Naive B cell (primary cell): ENCODE measurements around the gene HPCAL1. TPM values are rescaled to one million over a fixed set of nuclear protein-coding genes. Genes with fewer than 3 reads are reported as not detected.

Experiments
- ATAC-seq, 2 donors: fragments of 150-1000 bp; cut with Tn5 transposase; 2 replicates each; pipeline ENCODE4 v1.10.0; 2021; ENCODE audit warnings: low read depth in 2 of 2, mild to moderate bottlenecking in 2 of 2, moderate library complexity in 2 of 2
- DNase-seq: peaks from one replicate; pipeline ENCODE4 v3.0.0; 2022
- H3K27ac Mint-ChIP-seq, 6 donors: one replicate each; pipeline ENCODE4 v1.8.0; 2020 to 2022; ENCODE audit warnings: mild to moderate bottlenecking in 6 of 6, mixed read lengths in 6 of 6, moderate library complexity in 5 of 6, inconsistent platforms in 2 of 6
- H3K27me3 Mint-ChIP-seq, 3 donors: one replicate each; pipeline ENCODE4 v1.8.0; 2021 to 2022; ENCODE audit warnings: mixed read lengths in 3 of 3, mild to moderate bottlenecking in 1 of 3
- H3K36me3 Mint-ChIP-seq, 2 donors: one replicate each; pipeline ENCODE4 v1.8.0; 2020 to 2022; ENCODE audit warnings: mixed read lengths in 2 of 2, inconsistent platforms in 1 of 2, mild to moderate bottlenecking in 1 of 2
- H3K4me1 Mint-ChIP-seq, 3 donors: one replicate each; pipeline ENCODE4 v1.8.0; 2020 to 2022; ENCODE audit warnings: mixed read lengths in 3 of 3, inconsistent platforms in 1 of 3, mild to moderate bottlenecking in 1 of 3, moderate library complexity in 1 of 3
- H3K4me3 Mint-ChIP-seq, 8 donors: one replicate each; pipeline ENCODE4 v1.8.0; 2020 to 2022; ENCODE audit warnings: mild to moderate bottlenecking in 8 of 8, mixed read lengths in 8 of 8, moderate library complexity in 8 of 8, inconsistent platforms in 2 of 8
- H3K9me3 Mint-ChIP-seq, 7 donors: one replicate each; pipeline ENCODE4 v1.8.0; 2020 to 2022; ENCODE audit warnings: mixed read lengths in 7 of 7, mild to moderate bottlenecking in 5 of 7, inconsistent platforms in 2 of 7, moderate library complexity in 1 of 7
- polyA plus RNA-seq, 6 donors: library from polyadenylated mRNA; unstranded; fragments of 300-500 nt; fragmentation: Illumina TruSeq; gene quantifications; one replicate each; pipeline ENCODE4 v1.2.3, GENCODE V29; 2021; ENCODE audit warnings: low read depth in 6 of 6

The HPCAL1 gene
- polyA plus RNA-seq, 6 donors from 2014 or later, result 49.1 to 92.1 (median 66.7) TPM

DNA sequence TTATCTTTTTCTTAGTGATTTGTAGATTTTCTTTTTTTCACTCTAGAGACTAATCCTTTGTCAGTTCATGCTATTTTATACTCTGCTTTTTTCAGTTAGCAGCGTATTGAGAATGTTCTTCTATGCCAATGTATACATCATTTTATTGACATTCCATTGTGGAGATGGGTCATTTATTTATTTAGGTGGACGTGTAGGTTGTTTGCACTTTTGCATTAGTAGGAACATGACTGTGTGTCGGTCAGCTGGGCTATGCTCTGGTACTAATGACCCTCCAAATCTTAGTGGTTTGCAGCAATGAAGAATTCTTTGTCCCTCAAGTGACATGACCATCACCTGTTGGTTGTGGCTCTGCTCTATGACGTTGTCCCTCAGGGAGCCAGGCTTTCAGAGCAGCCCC lies 33.6 kb downstream of the HPCAL1 start:
- Mint-ChIP-seq H3K36me3 (peaks cover 0 to 7% of the 10 kb centered on the region in 2 donors), H3K27me3 (no peaks in the 10 kb centered on the region), H3K4me3 (no peak overlapping the region), H3K9me3 (peaks cover 0 to 10% (median 7%) of the 10 kb centered on the region in 7 donors), H3K4me1 (peaks cover 39 to 51% (median 48%) of the 10 kb centered on the region in 3 donors), H3K27ac (no peak overlapping the region)
- DNase-seq (no peak), ATAC-seq (no peak)

DNA sequence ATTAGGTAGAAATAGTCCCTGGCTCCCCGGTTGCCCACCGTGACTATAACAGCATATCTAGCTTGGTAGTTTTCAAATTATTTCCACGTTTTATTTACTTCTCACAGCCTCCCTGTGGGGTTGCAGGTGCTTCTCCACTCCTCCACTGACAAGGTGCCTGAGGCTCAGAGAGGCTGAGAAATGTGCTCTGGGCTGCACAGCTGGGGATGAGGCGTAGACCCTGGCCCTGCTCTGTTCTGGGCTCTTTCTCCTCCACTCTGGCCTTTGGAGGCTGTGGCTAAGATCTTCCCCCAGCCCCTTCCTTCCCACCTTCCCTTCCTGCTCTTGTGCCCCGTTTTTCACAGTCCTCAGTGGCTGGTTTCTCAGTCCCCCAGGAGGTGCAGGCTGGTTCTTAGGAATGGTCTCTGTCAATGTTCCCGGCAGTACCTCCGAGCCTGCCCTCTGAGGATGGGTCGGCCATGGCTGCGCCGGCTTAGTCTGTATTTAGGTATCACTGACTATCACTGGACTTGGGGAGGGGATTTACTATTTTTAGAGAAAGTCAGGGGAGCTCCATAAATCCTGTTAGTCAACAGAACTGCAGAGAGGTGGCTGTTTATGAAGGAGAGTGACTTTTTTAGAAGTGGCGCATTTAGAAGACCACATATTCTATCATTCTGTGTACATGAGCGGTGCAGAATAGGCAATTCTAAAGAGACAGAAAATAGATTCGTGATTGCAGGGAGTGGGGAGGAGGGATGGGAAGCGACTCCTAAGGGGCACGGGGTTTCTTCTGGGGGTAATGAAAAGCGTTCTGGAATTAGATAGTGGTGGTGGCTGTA lies 35.0 kb downstream of the HPCAL1 start:
- peaks cover 0 to 10% (median 7%) of the 10 kb centered on the region in 7 donors for H3K9me3 Mint-ChIP-seq
- peak overlapping the region in 4 of 6 donors; percentile 5 to 66 (median 42) for H3K27ac Mint-ChIP-seq
- peaks cover 25 to 41% (median 36%) of the 10 kb centered on the region in 3 donors for H3K4me1 Mint-ChIP-seq
- peaks cover 0 to 7% of the 10 kb centered on the region in 2 donors for H3K36me3 Mint-ChIP-seq
- ATAC-seq (no peak), DNase-seq (no peak)
- H3K27me3 Mint-ChIP-seq, result no peaks in the 10 kb centered on the region
- no peak overlapping the region for H3K4me3 Mint-ChIP-seq

DNA sequence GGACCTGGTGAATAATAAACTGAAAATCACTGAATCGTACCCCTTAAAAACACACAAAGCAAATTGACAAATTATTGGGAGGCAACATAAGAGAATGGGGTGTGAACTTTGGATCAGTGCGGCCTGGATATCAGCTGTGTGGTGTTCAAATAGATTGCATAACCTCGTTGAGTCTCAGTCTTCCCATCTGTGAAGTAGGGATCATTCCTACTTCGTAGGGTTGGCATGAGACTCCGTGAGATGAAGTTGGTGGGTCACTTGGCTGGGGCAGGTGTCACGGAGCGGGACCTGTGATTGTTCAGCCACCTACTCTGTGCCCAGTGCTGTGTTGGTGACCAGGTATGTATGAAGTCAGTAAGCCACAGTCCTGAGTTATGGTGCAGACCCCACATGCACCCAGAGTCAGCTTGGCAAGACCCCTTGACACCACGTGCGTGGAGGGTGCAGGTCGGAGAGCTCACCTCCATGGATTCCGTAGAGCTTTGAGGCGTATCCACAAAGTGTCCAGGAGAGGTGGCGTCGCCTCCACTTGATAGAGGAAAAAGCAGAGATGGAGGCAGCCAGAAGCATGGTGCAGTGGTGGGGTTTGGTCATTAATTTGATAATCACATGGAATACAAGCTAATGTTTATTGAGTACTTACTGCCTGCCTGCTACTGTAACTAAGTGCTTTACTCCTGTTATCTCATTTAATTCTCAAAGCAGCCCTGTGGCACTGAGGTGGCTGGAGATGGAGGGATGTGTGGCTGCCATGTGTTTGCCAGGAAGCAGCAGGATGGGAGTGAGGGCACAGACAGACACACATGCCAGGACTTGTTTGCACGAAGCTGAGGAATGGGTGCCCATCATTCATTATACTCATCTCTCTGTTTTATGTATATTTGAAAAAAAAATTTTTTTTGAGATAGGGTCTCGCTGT lies 35.8 kb downstream of the HPCAL1 start:
- no peak for DNase-seq
- no peak overlapping the region for H3K4me3 Mint-ChIP-seq
- H3K9me3 Mint-ChIP-seq, result peaks cover 0 to 10% (median 7%) of the 10 kb centered on the region in 7 donors
- peaks cover 27 to 45% (median 32%) of the 10 kb centered on the region in 3 donors for H3K4me1 Mint-ChIP-seq
- no peaks in the 10 kb centered on the region for H3K27me3 Mint-ChIP-seq
- peaks cover 0 to 7% of the 10 kb centered on the region in 2 donors for H3K36me3 Mint-ChIP-seq
- no peak for ATAC-seq
- peak overlapping the region in 4 of 6 donors; percentile 5 to 73 (median 42) for H3K27ac Mint-ChIP-seq

DNA sequence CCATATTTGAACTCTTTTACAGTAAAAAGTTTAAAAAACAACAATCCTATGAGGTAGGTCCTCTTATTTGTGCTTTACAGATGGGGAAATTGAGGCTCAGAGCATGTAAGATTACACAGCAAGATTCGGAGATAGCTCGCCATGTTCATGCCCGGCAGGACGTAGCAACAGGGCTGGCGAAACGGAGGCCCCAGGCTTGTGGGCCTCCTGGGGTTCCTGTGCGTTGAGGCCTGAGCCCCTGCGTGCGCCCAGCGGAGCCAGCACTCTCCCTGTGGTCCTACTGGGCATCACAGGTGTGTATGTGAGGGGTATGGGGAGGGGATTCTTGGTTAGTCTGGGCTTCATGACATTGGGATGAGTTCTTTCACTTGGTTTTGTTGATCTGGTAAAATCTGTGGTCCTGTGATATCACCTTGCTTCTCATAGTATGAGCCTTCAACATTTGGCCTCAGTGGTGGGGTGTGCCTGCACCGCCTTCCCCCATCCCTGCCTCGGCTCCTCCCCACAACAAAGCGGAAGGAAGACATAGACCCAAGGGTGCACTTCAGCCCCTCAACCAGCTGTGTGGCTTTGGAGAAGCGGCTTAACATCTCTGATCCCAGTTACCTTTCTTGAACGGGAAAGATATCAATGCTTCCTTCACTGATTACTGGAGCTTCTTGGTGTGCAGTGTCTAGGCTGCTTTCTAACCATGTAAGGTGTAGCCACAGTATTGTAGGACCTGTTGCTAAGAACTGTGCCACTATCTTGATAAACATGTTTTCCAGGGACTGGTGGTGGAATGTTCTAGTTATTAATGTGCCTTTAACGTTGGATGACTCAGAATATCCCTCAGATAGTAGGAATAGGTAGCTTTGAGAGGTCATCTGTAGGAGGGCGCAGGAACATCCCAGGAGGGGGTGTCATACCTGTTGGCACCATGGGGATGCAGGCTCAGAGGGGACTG lies 37.2 kb downstream of the HPCAL1 start:
- Mint-ChIP-seq H3K36me3 (peaks cover 0 to 7% of the 10 kb centered on the region in 2 donors), H3K4me3 (peak overlapping the region in 1 of 8 donors; percentile 34), H3K4me1 (peaks cover 40 to 59% (median 42%) of the 10 kb centered on the region in 3 donors), H3K27ac (no peak overlapping the region), H3K9me3 (peaks cover 0 to 6% (median 4%) of the 10 kb centered on the region in 7 donors), H3K27me3 (no peaks in the 10 kb centered on the region)
- ATAC-seq, result no peak
- no peak for DNase-seq

DNA sequence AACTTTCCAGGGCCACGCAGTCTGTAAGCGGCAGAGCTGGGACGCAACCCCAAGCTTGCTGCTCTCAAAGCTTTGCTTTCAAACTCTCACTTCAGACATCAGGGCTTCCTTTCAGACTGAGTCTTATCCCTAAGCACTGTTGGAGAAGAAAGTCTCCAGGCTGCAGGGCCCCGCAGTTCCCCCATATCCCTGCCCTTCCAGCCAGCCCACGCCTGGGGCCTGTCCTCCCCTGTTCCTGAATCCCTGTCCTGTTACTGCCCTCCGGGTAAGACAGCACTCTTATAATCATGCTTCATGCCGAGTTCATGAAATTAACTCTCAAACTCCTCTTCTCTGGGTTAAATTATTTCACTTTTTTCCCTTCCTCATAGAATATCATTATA lies 37.9 kb downstream of the HPCAL1 start:
- Mint-ChIP-seq H3K27me3 (no peaks in the 10 kb centered on the region), H3K36me3 (peaks cover 0 to 7% of the 10 kb centered on the region in 2 donors), H3K9me3 (peaks cover 0 to under 1% (median 0%) of the 10 kb centered on the region in 7 donors), H3K27ac (peak overlapping the region in 1 of 6 donors; percentile 48), H3K4me1 (peaks cover 43 to 63% (median 46%) of the 10 kb centered on the region in 3 donors), H3K4me3 (peak overlapping the region in 1 of 8 donors; percentile 34)
- ATAC-seq (no peak), DNase-seq (no peak)

DNA sequence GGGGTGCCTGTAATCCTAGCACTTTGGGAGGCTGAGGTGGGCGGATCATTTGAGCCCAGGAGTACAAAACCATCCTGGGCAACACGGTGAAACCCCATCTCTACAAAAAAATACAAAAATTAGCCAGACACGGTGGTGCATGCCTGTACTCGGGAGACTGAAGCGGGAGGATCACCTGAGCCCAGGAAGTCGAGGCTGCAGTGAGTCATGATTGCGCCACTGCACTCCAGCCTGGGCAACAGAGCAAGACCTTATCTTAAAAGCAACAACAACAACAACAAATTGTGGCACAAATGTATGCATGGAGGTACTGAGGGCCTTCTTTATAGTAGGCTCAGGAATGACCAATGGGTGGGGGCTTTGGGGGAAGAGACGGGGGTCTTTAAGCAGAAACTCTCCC lies 38.5 kb downstream of the HPCAL1 start:
- DNase-seq, result no peak
- Mint-ChIP-seq H3K27ac (peak overlapping the region in 2 of 6 donors; percentile 60 to 83), H3K9me3 (no peaks in the 10 kb centered on the region), H3K36me3 (peaks cover 0 to 7% of the 10 kb centered on the region in 2 donors), H3K4me1 (peaks cover 48 to 69% (median 51%) of the 10 kb centered on the region in 3 donors), H3K4me3 (no peak overlapping the region), H3K27me3 (no peaks in the 10 kb centered on the region)
- no peak for ATAC-seq

DNA sequence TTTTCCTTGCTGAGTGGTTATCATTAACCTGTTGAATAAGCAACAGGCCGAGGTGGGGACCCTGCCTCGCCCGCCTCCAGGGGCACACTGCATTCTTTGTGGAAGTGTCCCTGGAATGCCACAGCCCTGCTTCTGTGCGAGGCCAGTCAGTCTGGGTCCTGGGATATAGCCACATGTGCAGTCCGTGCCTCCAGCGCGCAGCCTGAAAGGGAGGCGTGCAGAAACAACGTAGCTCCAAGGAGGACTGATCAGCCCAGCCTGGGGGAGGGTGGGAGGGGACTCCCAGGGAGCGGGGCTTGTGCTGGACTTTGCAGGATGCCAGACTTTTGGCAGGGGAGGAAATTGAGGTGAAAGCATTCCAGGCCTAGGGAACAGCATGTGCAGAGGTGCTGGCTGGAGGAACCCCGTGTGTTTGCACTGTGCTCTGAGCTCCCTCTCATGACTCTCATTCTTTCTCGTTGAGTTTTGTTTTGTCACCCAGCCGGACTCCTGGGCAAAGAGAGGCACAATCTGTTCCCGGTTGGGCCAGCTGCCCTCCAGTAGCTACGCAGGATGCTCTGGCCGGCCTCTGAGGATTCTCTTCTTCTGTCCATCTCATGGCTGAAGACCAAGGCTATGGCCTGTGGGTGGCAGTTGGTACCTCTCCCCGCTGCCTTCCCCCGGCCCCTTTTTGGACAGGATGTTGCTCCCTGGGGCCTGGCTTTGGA lies 39.7 kb downstream of the HPCAL1 start:
- peaks cover 48 to 71% (median 56%) of the 10 kb centered on the region in 3 donors for H3K4me1 Mint-ChIP-seq
- no peak overlapping the region for H3K27ac Mint-ChIP-seq
- no peak overlapping the region for H3K4me3 Mint-ChIP-seq
- H3K27me3 Mint-ChIP-seq, result no peaks in the 10 kb centered on the region
- H3K9me3 Mint-ChIP-seq, result no peaks in the 10 kb centered on the region
- no peak for ATAC-seq
- peaks cover 0 to 7% of the 10 kb centered on the region in 2 donors for H3K36me3 Mint-ChIP-seq
- no peak for DNase-seq

DNA sequence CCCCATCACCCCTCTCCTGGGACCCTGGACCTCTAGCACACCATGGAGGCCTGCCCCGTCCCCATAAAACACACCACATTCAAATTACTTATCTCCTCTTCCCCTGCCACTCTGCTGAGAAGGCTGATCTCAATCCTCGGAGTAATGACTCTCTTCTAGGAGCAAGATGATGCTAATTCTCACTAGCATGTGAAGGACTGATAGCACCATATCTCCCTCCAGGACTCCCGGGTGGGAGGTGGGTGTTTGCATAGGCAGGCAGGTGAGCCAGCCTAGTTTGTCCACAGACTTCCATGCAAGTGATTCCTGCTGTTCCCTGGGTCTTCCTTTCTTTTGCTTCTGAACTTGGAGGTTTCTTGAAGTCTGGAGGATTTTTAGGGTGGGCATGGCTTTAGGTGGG lies 40.5 kb downstream of the HPCAL1 start:
- Mint-ChIP-seq H3K4me1 (peaks cover 40 to 68% (median 55%) of the 10 kb centered on the region in 3 donors), H3K27ac (peak overlapping the region in 3 of 6 donors; percentile 48 to 87 (median 85)), H3K36me3 (peaks cover 0 to 7% of the 10 kb centered on the region in 2 donors), H3K4me3 (peak overlapping the region in 1 of 8 donors; percentile 40), H3K27me3 (no peaks in the 10 kb centered on the region), H3K9me3 (no peaks in the 10 kb centered on the region)
- DNase-seq (no peak), ATAC-seq (no peak)

DNA sequence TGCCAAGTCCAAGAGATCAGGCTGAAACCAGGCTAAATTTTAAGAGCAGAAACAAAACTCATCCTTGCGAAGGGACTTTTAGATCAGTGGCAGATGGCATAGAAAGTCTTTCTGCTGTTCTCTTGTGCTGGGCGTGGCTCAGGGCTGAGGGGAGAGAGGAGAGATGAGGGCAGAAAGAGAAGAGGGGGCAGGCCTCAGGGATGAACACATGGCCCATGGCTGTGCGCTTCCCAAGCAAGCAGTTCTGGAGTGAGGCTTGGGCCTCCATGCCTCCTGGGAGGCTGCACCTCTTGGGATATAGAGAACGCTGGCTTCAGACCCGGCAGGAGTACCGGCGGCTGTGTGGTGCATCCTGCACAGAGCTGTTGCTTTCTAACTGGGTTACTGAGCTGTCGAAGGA lies 41.0 kb downstream of the HPCAL1 start:
- peak overlapping the region in 3 of 6 donors; percentile 48 to 87 (median 85) for H3K27ac Mint-ChIP-seq

DNA sequence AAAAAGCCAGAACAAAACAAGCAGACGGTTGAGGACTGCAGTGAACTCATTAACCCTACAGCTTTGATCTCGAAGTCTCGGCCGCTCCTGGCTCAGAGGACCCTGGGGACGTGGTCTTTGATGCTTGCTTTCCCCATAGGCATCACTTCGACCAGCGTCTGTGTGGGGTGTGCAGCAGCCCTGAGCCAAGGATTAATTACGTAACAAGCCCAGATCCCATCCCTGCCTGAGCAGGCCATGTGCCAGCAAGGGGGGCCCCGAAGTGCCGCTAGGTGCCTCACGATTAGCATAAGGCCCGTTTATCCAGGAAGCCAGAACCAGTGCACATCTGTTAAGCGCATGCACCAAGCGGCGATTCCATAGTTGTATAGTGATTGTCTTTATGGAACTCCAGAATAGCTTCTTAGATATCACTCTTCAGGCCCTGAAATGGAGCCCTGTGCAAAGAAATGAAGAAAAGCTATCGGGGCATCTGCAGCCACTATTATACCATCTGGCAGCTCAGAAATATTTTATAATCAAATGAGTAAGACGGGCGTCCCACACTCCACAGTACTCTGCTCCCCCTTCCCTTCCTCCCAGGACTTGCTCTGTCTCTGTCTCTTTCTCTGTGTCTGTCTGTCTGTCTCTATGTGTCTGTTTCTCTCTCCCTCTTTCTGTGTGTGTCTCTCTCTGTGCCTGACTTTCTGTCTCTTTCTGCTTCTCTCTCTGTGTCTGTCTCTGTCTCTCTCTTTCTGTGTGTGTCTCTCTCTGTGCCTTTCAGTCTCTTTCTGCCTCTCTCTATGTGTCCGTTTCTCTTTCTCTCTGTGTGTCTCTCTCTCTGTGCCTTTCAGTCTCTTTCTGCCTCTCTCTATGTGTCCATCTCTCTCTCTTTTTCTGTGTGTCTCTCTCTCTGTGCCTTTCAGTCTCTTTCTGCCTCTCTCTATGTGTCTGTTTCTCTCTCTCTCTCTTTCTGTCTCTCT lies 41.7 kb downstream of the HPCAL1 start:
- DNase-seq (no peak), ATAC-seq (no peak)
- peak overlapping the region in 5 of 8 donors; percentile 21 to 76 (median 26) for H3K4me3 Mint-ChIP-seq
- H3K36me3 Mint-ChIP-seq, result no peaks in the 10 kb centered on the region
- H3K27ac Mint-ChIP-seq, result peak overlapping the region; percentile 13 to 73 (median 47)
- no peaks in the 10 kb centered on the region for H3K27me3 Mint-ChIP-seq
- peaks cover 37 to 67% (median 60%) of the 10 kb centered on the region in 3 donors for H3K4me1 Mint-ChIP-seq
- H3K9me3 Mint-ChIP-seq, result no peaks in the 10 kb centered on the region

More for the DNA sequence above, 41.0 kb downstream of the HPCAL1 start:
- Mint-ChIP-seq H3K36me3 (peaks cover 0 to 3% of the 10 kb centered on the region in 2 donors), H3K4me3 (peak overlapping the region in 5 of 8 donors; percentile 26 to 73 (median 40)), H3K27me3 (no peaks in the 10 kb centered on the region), H3K4me1 (peaks cover 36 to 64% (median 54%) of the 10 kb centered on the region in 3 donors), H3K9me3 (no peaks in the 10 kb centered on the region)
- no peak for DNase-seq
- no peak for ATAC-seq

DNA sequence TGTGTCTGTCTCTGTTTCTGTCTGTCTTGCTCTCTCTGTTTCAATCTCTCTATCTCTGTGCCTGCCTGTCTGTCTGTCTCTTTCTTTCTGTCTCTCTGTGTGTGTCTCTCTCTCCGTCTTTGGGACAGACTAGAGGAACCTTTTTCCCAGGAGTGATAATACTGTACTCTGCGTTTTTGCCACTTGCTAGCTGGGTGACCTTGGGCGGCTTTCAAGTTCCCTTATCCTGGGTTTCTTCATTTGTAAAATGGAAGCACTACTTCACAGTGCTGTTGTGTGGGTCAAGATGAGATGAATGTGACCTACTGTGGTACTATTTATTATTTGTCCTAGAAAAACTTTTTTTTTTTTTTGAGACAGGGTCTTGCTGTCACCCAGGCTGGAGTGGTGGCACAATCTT lies 42.4 kb downstream of the HPCAL1 start:
- Mint-ChIP-seq H3K9me3 (no peaks in the 10 kb centered on the region), H3K36me3 (no peaks in the 10 kb centered on the region), H3K4me3 (peak overlapping the region in 2 of 8 donors; percentile 24 to 76), H3K27me3 (no peaks in the 10 kb centered on the region), H3K27ac (peak overlapping the region in 2 of 6 donors; percentile 13 to 48), H3K4me1 (peaks cover 41 to 64% (median 63%) of the 10 kb centered on the region in 3 donors)
- DNase-seq, result no peak
- ATAC-seq, result no peak
